LNCaP clone FGC (cell line): ENCODE measurements around the gene NFKBIA.
A peak's percentile ranks its signal among the peaks of the same experiment; 100 is the strongest.
"Not testable (repeated sequence)": the region's sequence is repeated elsewhere in the genome, so short reads cannot be mapped to it uniquely, and the experiment has no call there.

ENCODE experiments used
- DNase-seq: peaks from one replicate; pipeline ENCODE4 v3.0.0-alpha.2; 2011; ENCODE audit warnings: low read depth
- H3K4me3 ChIP-seq: 2 replicates; pipeline ENCODE4 v1.5.1; 2011; ENCODE audit warnings: mild to moderate bottlenecking, low read depth, low read length, control low read depth
- CTCF ChIP-seq: IDR thresholded peaks from 2 replicates; pipeline ENCODE4 v1.5.1; 2012; ENCODE audit warnings: mild to moderate bottlenecking; ENCODE audit not compliant: control insufficient read depth, insufficient read depth; ENCODE audit errors: extremely low read depth

Gene NFKBIA

GRCh38 chr14:35404449-35405303 is at the start of gene NFKBIA:
TSS of gene NFKBIA (minus strand) at chr14:35404749. CDS start at chr14:35404644, 105 bp downstream.
- H3K4me3 ChIP-seq = peak within 1 kb of the TSS; percentile 74
- DNase-seq = no peak

GRCh38 chr14:35446450-35446849 is 41.9 kb upstream of the NFKBIA start:
- no peak for DNase-seq
- H3K4me3 ChIP-seq = no peak overlapping the region
- TF ChIP-seq CTCF = no peak

More at GRCh38 chr14:35404449-35405303, at the start of gene NFKBIA:
- peak; percentile 68 for TF ChIP-seq CTCF

- no peak for TF ChIP-seq CTCF
- H3K4me3 ChIP-seq = no peak overlapping the region
- no peak for DNase-seq
Measured at GRCh38 chr14:35444104-35444503, 39.6 kb upstream of the NFKBIA start.

GRCh38 chr14:35441160-35441559 is 36.6 kb upstream of the NFKBIA start:
- DNase-seq = no peak
- TF ChIP-seq CTCF = no peak
- H3K4me3 ChIP-seq = no peak overlapping the region

GRCh38 chr14:35438910-35439713 is 34.6 kb upstream of the NFKBIA start:
- no peak for DNase-seq
- peak; percentile 43 for TF ChIP-seq CTCF
- no peak overlapping the region for H3K4me3 ChIP-seq

- not testable (repeated sequence) for DNase-seq, H3K4me3 ChIP-seq
Measured at GRCh38 chr14:35438492-35438891, 33.9 kb upstream of the NFKBIA start.

- no peak for DNase-seq
- TF ChIP-seq CTCF = no peak
- H3K4me3 ChIP-seq = no peak overlapping the region
Measured at GRCh38 chr14:35435177-35435576, 30.6 kb upstream of the NFKBIA start.
